CD4-positive, alpha-beta T cell (primary cell): Measurements from ENCODE around the gene MSX2. TPM values are rescaled to one million over a fixed set of nuclear protein-coding genes. Genes with fewer than 3 reads are reported as not detected.

Source experiments
- ATAC-seq: fragments of 200-7000 bp; cut with Tn5 transposase; one replicate; pipeline ENCODE4 v1.10.0; 2022; ENCODE audit warnings: mild to moderate bottlenecking; ENCODE audit not compliant: poor library complexity
- CTCF ChIA-PET: fragments of 350-600 bp; sonication (Branson Sonifier 250); formaldehyde crosslinking; loops from one replicate; lab custom pipeline; 2021; ENCODE audit warnings: antibody characterized with exemption, inconsistent platforms; lab: Charles Lee
- POLR2A ChIA-PET: fragments of 350-600 bp; sonication (Branson Sonifier 250); formaldehyde crosslinking; loops from one replicate; lab custom pipeline; 2021; ENCODE audit warnings: antibody characterized with exemption, inconsistent platforms; lab: Charles Lee
- DNase-seq, 14 experiments: peaks; one replicate each; pipeline ENCODE4 v3.0.0-alpha.2; 2013 to 2020; ENCODE audit warnings: mixed read lengths in 2 of 14
- H3K27ac ChIP-seq, 2 donors: one replicate each; pipeline versions ENCODE4 v1.5.1 to v1.7.0; 2013; ENCODE audit warnings: low read length in 2 of 2, low read depth in 1 of 2, mild to moderate bottlenecking in 1 of 2
- H3K27me3 ChIP-seq, 2 experiments: 1 replicate in 1 of 2; 2 replicates in 1 of 2; pipeline versions ENCODE4 v1.6.1 to v1.7.0; 2013; ENCODE audit warnings: low read length in 2 of 2, control low read depth in 1 of 2, mild to moderate bottlenecking in 1 of 2, moderate library complexity in 1 of 2; ENCODE audit not compliant: insufficient read depth in 2 of 2, control insufficient read depth in 1 of 2
- H3K36me3 ChIP-seq: one replicate; pipeline ENCODE4 v1.6.1; 2013; ENCODE audit warnings: low read length, control low read depth; ENCODE audit not compliant: insufficient read depth
- H3K4me1 ChIP-seq: one replicate; pipeline ENCODE4 v1.6.1; 2013; ENCODE audit warnings: low read length, control low read depth; ENCODE audit not compliant: insufficient read depth
- H3K4me3 ChIP-seq: one replicate; pipeline ENCODE4 v1.5.1; 2013; ENCODE audit warnings: mild to moderate bottlenecking, low read length, moderate library complexity
- H3K9me3 ChIP-seq, 2 experiments: 1 replicate in 1 of 2; 2 replicates in 1 of 2; pipeline versions ENCODE4 v1.6.1 to v1.7.0; 2013; ENCODE audit warnings: low read length in 2 of 2, mild to moderate bottlenecking in 2 of 2, control low read depth in 1 of 2, moderate library complexity in 1 of 2; ENCODE audit not compliant: control insufficient read depth in 1 of 2, insufficient read depth in 1 of 2
- H3K27ac Mint-ChIP-seq: one replicate; pipeline ENCODE4 v1.8.0; 2020; ENCODE audit warnings: mixed read lengths
- H3K27me3 Mint-ChIP-seq: one replicate; pipeline ENCODE4 v1.8.0; 2021; ENCODE audit warnings: mixed read lengths
- H3K36me3 Mint-ChIP-seq: one replicate; pipeline ENCODE4 v1.8.0; 2021; ENCODE audit warnings: low read depth, mixed read lengths
- H3K4me1 Mint-ChIP-seq: one replicate; pipeline ENCODE4 v1.8.0; 2021; ENCODE audit warnings: low read depth, mixed read lengths
- H3K4me3 Mint-ChIP-seq: one replicate; pipeline ENCODE4 v1.8.0; 2020; ENCODE audit warnings: mild to moderate bottlenecking, mixed read lengths
- H3K9me3 Mint-ChIP-seq: one replicate; pipeline ENCODE4 v1.8.0; 2020; ENCODE audit warnings: mixed read lengths
- intact Hi-C, 2 experiments: fragments of 100-400 bp; cut with DNase I in 1 of 2; cut with micrococcal nuclease in 1 of 2; formaldehyde crosslinking; loops; one replicate each; pipeline versions ENCODE4 v1.15.1 to v1.9.0; 2023 to 2025; cut with DNase I, micrococcal nuclease
- total RNA-seq, 174 experiments: library from RNA in 2 of 174; stranded (reverse) in 2 of 174; gene quantifications; one replicate each; pipeline ENCODE4 v1.2.3 and lab custom pipeline; 2021 to 2026
- TF ChIP-seq, protein P1 (sequence below): fragments of 200-600 bp; IDR thresholded peaks from one replicate; pipeline ENCODE4 v1.8.0; 2022; ENCODE audit warnings: antibody characterized with exemption, mild to moderate bottlenecking

The MSX2 gene
- total RNA-seq, 2 experiments from 2014 or later = 0.30 to 0.31 TPM

DNA sequence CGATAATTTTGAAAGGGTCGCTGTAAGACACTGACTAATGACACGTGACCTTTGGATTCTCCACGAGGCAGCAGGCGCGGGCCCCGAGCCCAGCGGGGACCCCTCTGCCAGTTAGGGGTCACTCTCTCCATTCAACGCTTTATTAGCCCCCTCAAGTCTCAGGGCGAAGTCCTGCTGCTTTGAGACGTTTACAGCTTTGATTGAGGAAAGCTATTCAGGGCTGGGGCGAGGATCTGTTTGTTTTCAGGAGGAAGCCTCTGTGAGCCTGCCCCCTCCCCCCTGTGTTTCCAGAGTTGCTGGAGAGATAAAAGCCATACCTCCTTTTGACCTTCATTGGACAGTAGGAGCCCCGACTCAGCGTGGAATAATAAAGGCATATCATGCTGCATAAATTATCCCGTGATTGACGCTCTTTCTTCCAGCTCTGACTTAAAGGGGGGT, 31.4 kb upstream of the MSX2 start:
- Mint-ChIP-seq H3K9me3 (no peaks in the 10 kb centered on the region), H3K4me1 (peaks cover 12% of the 10 kb centered on the region), H3K4me3 (no peak overlapping the region), H3K27me3 (peaks cover 85% of the 10 kb centered on the region), H3K27ac (no peak overlapping the region), H3K36me3 (no peaks in the 10 kb centered on the region)
- ChIA-PET CTCF (no interaction called here), POLR2A (no interaction called here)
- Histone ChIP-seq H3K36me3 (no peaks in the 10 kb centered on the region), H3K27ac (no peak overlapping the region), H3K4me3 (no peak overlapping the region), H3K27me3 (peaks cover 41 to 58% of the 10 kb centered on the region in 2 experiments), H3K4me1 (no peaks in the 10 kb centered on the region), H3K9me3 (peaks cover 0 to 6% of the 10 kb centered on the region in 2 experiments)
- intact Hi-C loops = no loop called here
- TF ChIP-seq, protein P1, sequence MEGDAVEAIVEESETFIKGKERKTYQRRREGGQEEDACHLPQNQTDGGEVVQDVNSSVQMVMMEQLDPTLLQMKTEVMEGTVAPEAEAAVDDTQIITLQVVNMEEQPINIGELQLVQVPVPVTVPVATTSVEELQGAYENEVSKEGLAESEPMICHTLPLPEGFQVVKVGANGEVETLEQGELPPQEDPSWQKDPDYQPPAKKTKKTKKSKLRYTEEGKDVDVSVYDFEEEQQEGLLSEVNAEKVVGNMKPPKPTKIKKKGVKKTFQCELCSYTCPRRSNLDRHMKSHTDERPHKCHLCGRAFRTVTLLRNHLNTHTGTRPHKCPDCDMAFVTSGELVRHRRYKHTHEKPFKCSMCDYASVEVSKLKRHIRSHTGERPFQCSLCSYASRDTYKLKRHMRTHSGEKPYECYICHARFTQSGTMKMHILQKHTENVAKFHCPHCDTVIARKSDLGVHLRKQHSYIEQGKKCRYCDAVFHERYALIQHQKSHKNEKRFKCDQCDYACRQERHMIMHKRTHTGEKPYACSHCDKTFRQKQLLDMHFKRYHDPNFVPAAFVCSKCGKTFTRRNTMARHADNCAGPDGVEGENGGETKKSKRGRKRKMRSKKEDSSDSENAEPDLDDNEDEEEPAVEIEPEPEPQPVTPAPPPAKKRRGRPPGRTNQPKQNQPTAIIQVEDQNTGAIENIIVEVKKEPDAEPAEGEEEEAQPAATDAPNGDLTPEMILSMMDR = no peak
- no peak for DNase-seq
- no peak for ATAC-seq

DNA sequence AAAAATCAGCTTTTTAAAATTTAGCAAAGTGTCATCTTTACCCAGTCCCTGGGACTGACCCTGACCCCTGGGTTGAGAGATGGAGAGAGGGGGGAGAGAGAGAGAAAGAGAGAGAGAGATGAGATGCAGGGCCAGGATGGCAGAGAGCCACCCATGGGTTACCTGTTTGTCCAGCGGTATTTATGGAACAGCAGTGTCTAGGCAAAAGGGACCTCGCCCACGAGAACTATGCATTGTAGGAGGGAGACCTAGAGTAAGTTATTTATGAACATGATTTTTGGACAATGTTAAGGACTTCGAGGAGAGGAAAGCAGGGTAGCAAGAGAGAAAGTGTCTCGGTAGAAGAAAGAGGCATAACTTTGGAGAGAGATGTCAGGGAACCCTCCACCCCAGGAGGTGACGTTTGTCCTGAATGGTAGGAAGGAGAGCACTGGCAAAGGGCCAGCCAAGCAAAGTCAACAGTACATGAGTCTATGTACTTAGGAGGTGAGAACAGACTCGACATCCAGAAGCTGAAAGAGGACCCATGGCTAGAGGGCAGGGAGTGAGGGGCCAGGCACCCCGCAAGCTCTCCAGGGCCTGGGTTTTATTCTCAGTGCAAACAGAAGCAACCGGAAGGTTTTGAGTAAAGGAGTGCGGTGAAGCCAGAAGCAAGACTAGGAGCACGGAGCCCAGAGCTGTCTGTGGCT, 30.5 kb upstream of the MSX2 start:
- Mint-ChIP-seq H3K36me3 (no peaks in the 10 kb centered on the region), H3K27me3 (peaks cover 82% of the 10 kb centered on the region), H3K27ac (no peak overlapping the region), H3K9me3 (no peaks in the 10 kb centered on the region), H3K4me3 (no peak overlapping the region), H3K4me1 (peaks cover 7% of the 10 kb centered on the region)
- TF ChIP-seq, protein P1 = no peak
- CTCF ChIA-PET = no interaction called here
- intact Hi-C loops = no loop called here
- POLR2A ChIA-PET = no interaction called here
- Histone ChIP-seq H3K27me3 (peaks cover 32 to 49% of the 10 kb centered on the region in 2 experiments), H3K9me3 (peaks cover 0 to 6% of the 10 kb centered on the region in 2 experiments), H3K27ac (no peak overlapping the region), H3K36me3 (no peaks in the 10 kb centered on the region), H3K4me3 (no peak overlapping the region), H3K4me1 (no peaks in the 10 kb centered on the region)
- DNase-seq (no peak), ATAC-seq (no peak)

DNA sequence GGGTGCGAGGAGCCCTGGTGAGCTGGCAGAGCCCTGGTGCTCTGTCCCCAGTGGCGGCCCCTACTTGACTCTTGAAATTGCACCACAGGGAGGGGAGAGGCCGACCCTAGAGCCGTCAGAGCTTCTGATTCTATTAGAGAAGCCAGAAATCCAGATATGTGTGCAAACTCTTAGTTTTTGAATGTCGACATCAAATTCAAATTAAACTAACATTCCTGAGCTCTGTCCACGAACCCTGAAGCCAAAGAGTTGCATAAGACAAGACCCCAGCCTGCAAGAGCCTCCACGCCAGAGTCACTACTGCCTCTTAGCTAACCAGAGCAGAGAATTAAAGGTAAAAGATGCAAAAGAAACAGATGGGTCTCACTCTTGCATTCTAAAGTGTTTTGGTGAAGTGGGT, 29.8 kb upstream of the MSX2 start:
- no peaks in the 10 kb centered on the region for H3K9me3 Mint-ChIP-seq
- ATAC-seq (no peak), DNase-seq (no peak)
- H3K4me3 ChIP-seq = no peak overlapping the region
- H3K4me3 Mint-ChIP-seq = no peak overlapping the region
- H3K27ac Mint-ChIP-seq = no peak overlapping the region
- H3K36me3 Mint-ChIP-seq = no peaks in the 10 kb centered on the region
- H3K27me3 ChIP-seq = peaks cover 27 to 44% of the 10 kb centered on the region in 2 experiments
- peaks cover 7% of the 10 kb centered on the region for H3K4me1 Mint-ChIP-seq
- H3K36me3 ChIP-seq = no peaks in the 10 kb centered on the region
- intact Hi-C loops = no loop called here
- peaks cover 0 to 6% of the 10 kb centered on the region in 2 experiments for H3K9me3 ChIP-seq
- H3K27ac ChIP-seq = no peak overlapping the region
- no peaks in the 10 kb centered on the region for H3K4me1 ChIP-seq
- POLR2A ChIA-PET = no interaction called here
- H3K27me3 Mint-ChIP-seq = peaks cover 75% of the 10 kb centered on the region
- TF ChIP-seq, protein P1 = no peak
- CTCF ChIA-PET = no interaction called here
